Stimulated activated CD4-positive, alpha-beta T cell treated with anti-CD3 and anti-CD28 coated beads, Interleukin-12 subunit alpha, Interleukin-12 subunit beta, amount 100 ng/mL, for 24 hours (primary cell): Measurements from ENCODE around the gene GET4.
"Not testable (repeated sequence)": the region's sequence is repeated elsewhere in the genome, so short reads cannot be mapped to it uniquely, and the experiment has no call there.

Source experiments
- DNase-seq, 2 experiments: peaks; one replicate each; pipeline ENCODE4 v3.0.0-alpha.2; 2020; ENCODE audit warnings: low read depth in 2 of 2

The GET4 gene

GRCh38 chr7:914521-915194, 38.3 kb downstream of the GET4 start:
- DNase-seq, result no peak

- DNase-seq, result no peak
These were observed 39.2 kb downstream of the GET4 start for GRCh38 chr7:915291-916218.

- no peak for DNase-seq
These were observed 40.1 kb downstream of the GET4 start for GRCh38 chr7:916291-916941.

GRCh38 chr7:917255-918117, 41.1 kb downstream of the GET4 start:
- DNase-seq, result no peak

- no peak for DNase-seq
These were observed 41.7 kb downstream of the GET4 start for GRCh38 chr7:918118-918425.

- no peak for DNase-seq
These were observed 42.2 kb downstream of the GET4 start for GRCh38 chr7:918441-919113.

- no peak for DNase-seq
These were observed 42.7 kb downstream of the GET4 start for GRCh38 chr7:919114-919442.

- DNase-seq, result no peak
These were observed 43.6 kb downstream of the GET4 start for GRCh38 chr7:919924-920341.

- no peak for DNase-seq
These were observed 44.2 kb downstream of the GET4 start for GRCh38 chr7:920351-921070.

- DNase-seq, result no peak
These were observed 44.7 kb downstream of the GET4 start for GRCh38 chr7:921071-921461.

- DNase-seq, result no peak
These were observed 45.4 kb downstream of the GET4 start for GRCh38 chr7:921581-922333.

- DNase-seq, result peak in 1 of 2 experiments; percentile 40
These were observed 46.2 kb downstream of the GET4 start for GRCh38 chr7:922334-923107.

- DNase-seq, result peak; percentile 83 to 93
These were observed 47.0 kb downstream of the GET4 start for GRCh38 chr7:923108-924041.

GRCh38 chr7:924042-924441, 47.7 kb downstream of the GET4 start:
- DNase-seq, result not testable (repeated sequence)

GRCh38 chr7:924541-925231, 48.3 kb downstream of the GET4 start:
- peak in 1 of 2 experiments; percentile 62 for DNase-seq

- no peak for DNase-seq
These were observed 49.2 kb downstream of the GET4 start for GRCh38 chr7:925601-926000.
